Heart left ventricle (tissue), 13 donors: Measurements from ENCODE around the gene MYO10.

ENCODE experiments used
- POLR2A ChIP-seq, 2 donors: fragments of 450-650 bp; IDR thresholded peaks; one replicate each; pipeline ENCODE4 v1.6.1; 2017; ENCODE audit warnings: antibody characterized with exemption in 2 of 2, mild to moderate bottlenecking in 2 of 2, moderate library complexity in 2 of 2
- TF ChIP-seq, protein P1 (sequence below), 12 donors: fragments of 200-600 bp; sonication (generic) in 4 of 12; IDR thresholded peaks; one replicate each; pipeline versions ENCODE4 v1.5.0 to v1.8.0; 2018 to 2022; ENCODE audit warnings: antibody characterized with exemption in 12 of 12, mild to moderate bottlenecking in 5 of 12
- donor health status: ischemic (EF 13 %, LVEDD 7.1; RV severe dilation, severe dysfunction).
- donor health status: DM: no; HTN: yes; CAD: no.
- donor health status: DM: no; HTN: no; CAD: no.
- donor health status: ischemic (EF 25% LVEDD 6.9; RV normal size, moderate dysfunction).
- donor health status: ischemic (EF 25% LVEDD 5.7; RV mildly dilated, moderate dysfunction).
- donor health status: ischemic (EF 35%, LVEDD 5.7; RV mildly dilated, moderate dysfunction).
- donor health status: nonischemic (EF 11% LVEDD 7.7; RV severe dilation, severe dysfunction).
- donor health status: DM: yes; HTN: yes; CAD: no.
- donor health status: PGD.
- donor health status: ischemic (EF 29% LVEDD 5.4; RV normal size, mild dysfunction).
- donor health status: nonischemic (EF 23%, LVEDD 6.1; RV moderate dilation, normal function).

DNA sequence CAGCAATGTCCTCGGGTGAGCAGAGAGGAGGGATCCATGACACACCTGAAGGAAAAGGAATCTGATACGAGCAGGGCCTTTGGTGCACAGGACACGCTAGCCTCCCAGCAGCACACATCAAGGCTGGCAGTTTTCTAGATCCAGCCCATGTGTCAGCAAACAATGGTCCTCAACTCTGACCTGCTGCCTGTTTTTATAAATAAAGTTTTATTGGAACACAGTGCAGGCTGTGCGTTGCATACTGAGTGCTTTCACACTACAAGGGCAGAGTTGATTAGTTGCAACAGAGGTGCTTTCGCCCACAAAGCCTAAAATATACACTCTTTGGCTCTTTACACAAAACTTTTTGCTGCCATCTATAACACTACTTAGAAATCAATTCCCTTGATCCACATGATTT lies 147.1 kb downstream of the MYO10 start:
- TF ChIP-seq, protein P1, sequence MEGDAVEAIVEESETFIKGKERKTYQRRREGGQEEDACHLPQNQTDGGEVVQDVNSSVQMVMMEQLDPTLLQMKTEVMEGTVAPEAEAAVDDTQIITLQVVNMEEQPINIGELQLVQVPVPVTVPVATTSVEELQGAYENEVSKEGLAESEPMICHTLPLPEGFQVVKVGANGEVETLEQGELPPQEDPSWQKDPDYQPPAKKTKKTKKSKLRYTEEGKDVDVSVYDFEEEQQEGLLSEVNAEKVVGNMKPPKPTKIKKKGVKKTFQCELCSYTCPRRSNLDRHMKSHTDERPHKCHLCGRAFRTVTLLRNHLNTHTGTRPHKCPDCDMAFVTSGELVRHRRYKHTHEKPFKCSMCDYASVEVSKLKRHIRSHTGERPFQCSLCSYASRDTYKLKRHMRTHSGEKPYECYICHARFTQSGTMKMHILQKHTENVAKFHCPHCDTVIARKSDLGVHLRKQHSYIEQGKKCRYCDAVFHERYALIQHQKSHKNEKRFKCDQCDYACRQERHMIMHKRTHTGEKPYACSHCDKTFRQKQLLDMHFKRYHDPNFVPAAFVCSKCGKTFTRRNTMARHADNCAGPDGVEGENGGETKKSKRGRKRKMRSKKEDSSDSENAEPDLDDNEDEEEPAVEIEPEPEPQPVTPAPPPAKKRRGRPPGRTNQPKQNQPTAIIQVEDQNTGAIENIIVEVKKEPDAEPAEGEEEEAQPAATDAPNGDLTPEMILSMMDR (IDR thresholded peaks at IDR 0.05): no peak
- no peak for TF ChIP-seq POLR2A (IDR thresholded peaks at IDR 0.05)
